HEK293 (cell line): ENCODE measurements around the gene CBX8.
A peak's percentile ranks its signal among the peaks of the same experiment; 100 is the strongest.

ENCODE experiments used
- CTCF ChIP-seq: fragments of 450-650 bp; formaldehyde crosslinking; IDR thresholded peaks from 2 replicates; pipeline ENCODE4 v1.5.1; 2016; ENCODE audit warnings: missing biosample characterization, missing genetic modification characterization
- HOXD13 ChIP-seq: sonication (generic); formaldehyde crosslinking; IDR thresholded peaks from 2 replicates; pipeline ENCODE4 v1.8.0; 2022; ENCODE audit warnings: missing genetic modification reagents, borderline replicate concordance
- KLF7 ChIP-seq: fragments of 450-650 bp; formaldehyde crosslinking; IDR thresholded peaks from 2 replicates; pipeline ENCODE4 v1.5.1; 2016; ENCODE audit warnings: missing biosample characterization, missing genetic modification characterization, borderline replicate concordance
- KLF9 ChIP-seq: fragments of 450-650 bp; formaldehyde crosslinking; IDR thresholded peaks from 2 replicates; pipeline ENCODE4 v1.5.1; 2016; ENCODE audit warnings: missing biosample characterization, missing genetic modification characterization, low read depth
- SCRT2 ChIP-seq: fragments of 450-650 bp; formaldehyde crosslinking; IDR thresholded peaks from 2 replicates; pipeline ENCODE4 v1.5.1; 2016; ENCODE audit warnings: missing biosample characterization, missing genetic modification characterization
- SETDB1 ChIP-seq: IDR thresholded peaks from one replicate; pipeline ENCODE4 v1.6.1; 2017; ENCODE audit warnings: mild to moderate bottlenecking, low read length, moderate library complexity, mixed read lengths; ENCODE audit not compliant: insufficient read length
- SP2 ChIP-seq: fragments of 450-650 bp; formaldehyde crosslinking; IDR thresholded peaks from 2 replicates; pipeline ENCODE4 v1.5.1; 2016; ENCODE audit warnings: missing biosample characterization, missing genetic modification characterization
- ZBTB48 ChIP-seq: fragments of 450-650 bp; formaldehyde crosslinking; IDR thresholded peaks from 2 replicates; pipeline ENCODE4 v1.5.1; 2016; ENCODE audit warnings: missing biosample characterization, missing genetic modification characterization
- ZBTB8A ChIP-seq: fragments of 450-650 bp; formaldehyde crosslinking; IDR thresholded peaks from 2 replicates; pipeline ENCODE4 v1.5.1; 2016; ENCODE audit warnings: missing biosample characterization, missing genetic modification characterization
- ZEB2 ChIP-seq: fragments of 450-650 bp; formaldehyde crosslinking; IDR thresholded peaks from 2 replicates; pipeline ENCODE4 v1.5.1; 2016; ENCODE audit warnings: missing biosample characterization, missing genetic modification characterization
- ZFP41 ChIP-seq: fragments of 450-650 bp; formaldehyde crosslinking; IDR thresholded peaks from 2 replicates; pipeline ENCODE4 v1.5.1; 2016; ENCODE audit warnings: missing biosample characterization, missing genetic modification characterization, borderline replicate concordance
- ZNF398 ChIP-seq: fragments of 450-650 bp; formaldehyde crosslinking; IDR thresholded peaks from 2 replicates; pipeline ENCODE4 v1.5.1; 2017; ENCODE audit warnings: missing biosample characterization, missing genetic modification characterization
- ZNF48 ChIP-seq: fragments of 450-650 bp; formaldehyde crosslinking; IDR thresholded peaks from 2 replicates; pipeline ENCODE4 v1.5.1; 2016; ENCODE audit warnings: missing biosample characterization, missing genetic modification characterization
- ZNF514 ChIP-seq: fragments of 450-650 bp; formaldehyde crosslinking; IDR thresholded peaks from 2 replicates; pipeline ENCODE4 v1.5.1; 2016; ENCODE audit warnings: missing biosample characterization, missing genetic modification characterization
- ZNF558 ChIP-seq: fragments of 450-650 bp; formaldehyde crosslinking; IDR thresholded peaks from 2 replicates; pipeline ENCODE4 v1.5.1; 2016; ENCODE audit warnings: missing biosample characterization, missing genetic modification characterization
- ZNF610 ChIP-seq: fragments of 450-650 bp; formaldehyde crosslinking; IDR thresholded peaks from 2 replicates; pipeline ENCODE4 v1.5.1; 2016; ENCODE audit warnings: missing biosample characterization, missing genetic modification characterization, borderline replicate concordance
- ZNF621 ChIP-seq: fragments of 450-650 bp; formaldehyde crosslinking; IDR thresholded peaks from 2 replicates; pipeline ENCODE4 v1.5.1; 2017; ENCODE audit warnings: missing biosample characterization, missing genetic modification characterization
- ZNF645 ChIP-seq: fragments of 450-650 bp; formaldehyde crosslinking; IDR thresholded peaks from 2 replicates; pipeline ENCODE4; 2016; ENCODE audit warnings: missing biosample characterization, missing genetic modification characterization
- ZNF654 ChIP-seq: fragments of 450-650 bp; formaldehyde crosslinking; IDR thresholded peaks from 2 replicates; pipeline ENCODE4 v1.5.1; 2016; ENCODE audit warnings: low read depth, missing biosample characterization, missing genetic modification characterization
- ZNF768 ChIP-seq: fragments of 450-650 bp; formaldehyde crosslinking; IDR thresholded peaks from 2 replicates; pipeline ENCODE4 v1.5.1; 2018; ENCODE audit warnings: missing biosample characterization, mild to moderate bottlenecking, missing genetic modification characterization
- TF ChIP-seq, protein P1 (sequence below): fragments of 450-650 bp; formaldehyde crosslinking; IDR thresholded peaks from 2 replicates; pipeline ENCODE4 v1.5.0; 2017; ENCODE audit warnings: missing biosample characterization, missing genetic modification characterization, borderline replicate concordance
- TF ChIP-seq, protein P2 (sequence below): fragments of 450-650 bp; formaldehyde crosslinking; IDR thresholded peaks from 2 replicates; pipeline ENCODE4 v1.5.1; 2016; ENCODE audit warnings: missing biosample characterization, missing genetic modification characterization
- TF ChIP-seq, protein P3 (sequence below): fragments of 450-650 bp; formaldehyde crosslinking; IDR thresholded peaks from 2 replicates; pipeline ENCODE4 v1.5.1; 2016; ENCODE audit warnings: missing biosample characterization, missing genetic modification characterization

The CBX8 gene

DNA sequence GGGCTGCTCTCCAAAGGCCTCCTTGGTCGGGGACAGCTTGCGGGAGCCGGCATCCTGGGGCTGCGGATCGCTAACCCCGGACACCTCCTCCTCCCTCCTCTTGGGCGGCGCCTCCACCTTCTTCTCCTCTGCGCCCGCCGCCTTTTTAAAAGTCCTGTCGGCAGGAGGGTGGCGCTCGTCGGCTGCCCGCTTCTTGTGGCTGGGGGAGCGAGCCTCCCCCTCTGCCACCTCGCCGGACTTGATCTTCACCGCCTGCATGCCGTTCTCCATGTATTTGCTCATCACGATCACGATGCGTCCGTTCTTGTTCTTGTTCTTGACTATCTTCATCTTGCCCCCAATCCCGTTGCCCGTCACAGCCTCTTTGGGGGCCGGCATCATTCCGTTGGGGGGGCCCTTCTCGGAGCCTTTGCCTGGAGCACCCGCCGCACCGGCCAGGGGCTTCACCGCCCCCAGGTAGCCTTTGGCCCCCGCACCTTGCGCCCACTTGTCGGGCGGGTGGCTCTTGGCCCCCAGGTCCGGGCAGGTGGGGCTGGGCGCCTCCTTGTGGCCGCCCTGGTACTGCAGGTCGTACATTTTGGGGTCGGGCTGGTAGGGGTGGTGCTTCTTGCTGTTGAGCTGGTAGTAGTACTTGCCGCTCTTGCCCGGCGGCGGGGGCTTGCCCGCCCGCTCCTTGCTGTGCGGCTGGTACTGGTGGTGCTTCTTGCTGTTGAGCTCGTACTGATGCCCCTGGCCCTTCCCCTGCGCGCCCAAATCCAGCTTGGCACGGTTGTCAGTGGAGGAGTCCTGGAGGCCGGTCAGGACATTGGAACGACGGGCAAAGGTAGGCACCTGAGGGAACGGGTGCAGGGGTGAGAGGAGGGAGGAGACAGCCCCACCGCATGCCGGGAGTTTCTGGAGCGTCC lies 37.9 kb upstream of the CBX8 start (continued):
- TF ChIP-seq CTCF (peak; percentile 66), ZNF48 (tag by site-specific recombination) (no peak), ZNF654 (tag by site-specific recombination) (no peak), SP2 (tag by site-specific recombination) (peak; percentile 22; the same call in 1 of the 2 replicates), SCRT2 (tag by site-specific recombination) (peak; percentile 71), HOXD13 (CRISPR knock-in tag) (no peak), KLF9 (0 out of 2 replicates have a peak, but pooled peaks have one; percentile 11), ZEB2 (no peak; the same call in 1 of the 2 replicates), ZNF645 (tag by site-specific recombination) (no peak), SETDB1 (no peak), ZBTB8A (tag by site-specific recombination) (peak; percentile 55), ZNF768 (tag by site-specific recombination) (no peak), KLF7 (tag by site-specific recombination) (no peak), ZNF398 (tag by site-specific recombination) (no peak), ZFP41 (tag by site-specific recombination) (no peak), ZBTB48 (tag by site-specific recombination) (no peak), ZNF621 (tag by site-specific recombination) (no peak), ZNF610 (no peak), ZNF514 (tag by site-specific recombination) (no peak), ZNF558 (tag by site-specific recombination) (no peak)
- TF ChIP-seq, protein P1, sequence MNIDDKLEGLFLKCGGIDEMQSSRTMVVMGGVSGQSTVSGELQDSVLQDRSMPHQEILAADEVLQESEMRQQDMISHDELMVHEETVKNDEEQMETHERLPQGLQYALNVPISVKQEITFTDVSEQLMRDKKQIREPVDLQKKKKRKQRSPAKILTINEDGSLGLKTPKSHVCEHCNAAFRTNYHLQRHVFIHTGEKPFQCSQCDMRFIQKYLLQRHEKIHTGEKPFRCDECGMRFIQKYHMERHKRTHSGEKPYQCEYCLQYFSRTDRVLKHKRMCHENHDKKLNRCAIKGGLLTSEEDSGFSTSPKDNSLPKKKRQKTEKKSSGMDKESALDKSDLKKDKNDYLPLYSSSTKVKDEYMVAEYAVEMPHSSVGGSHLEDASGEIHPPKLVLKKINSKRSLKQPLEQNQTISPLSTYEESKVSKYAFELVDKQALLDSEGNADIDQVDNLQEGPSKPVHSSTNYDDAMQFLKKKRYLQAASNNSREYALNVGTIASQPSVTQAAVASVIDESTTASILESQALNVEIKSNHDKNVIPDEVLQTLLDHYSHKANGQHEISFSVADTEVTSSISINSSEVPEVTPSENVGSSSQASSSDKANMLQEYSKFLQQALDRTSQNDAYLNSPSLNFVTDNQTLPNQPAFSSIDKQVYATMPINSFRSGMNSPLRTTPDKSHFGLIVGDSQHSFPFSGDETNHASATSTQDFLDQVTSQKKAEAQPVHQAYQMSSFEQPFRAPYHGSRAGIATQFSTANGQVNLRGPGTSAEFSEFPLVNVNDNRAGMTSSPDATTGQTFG (tag by site-specific recombination) = no peak
- TF ChIP-seq, protein P2, sequence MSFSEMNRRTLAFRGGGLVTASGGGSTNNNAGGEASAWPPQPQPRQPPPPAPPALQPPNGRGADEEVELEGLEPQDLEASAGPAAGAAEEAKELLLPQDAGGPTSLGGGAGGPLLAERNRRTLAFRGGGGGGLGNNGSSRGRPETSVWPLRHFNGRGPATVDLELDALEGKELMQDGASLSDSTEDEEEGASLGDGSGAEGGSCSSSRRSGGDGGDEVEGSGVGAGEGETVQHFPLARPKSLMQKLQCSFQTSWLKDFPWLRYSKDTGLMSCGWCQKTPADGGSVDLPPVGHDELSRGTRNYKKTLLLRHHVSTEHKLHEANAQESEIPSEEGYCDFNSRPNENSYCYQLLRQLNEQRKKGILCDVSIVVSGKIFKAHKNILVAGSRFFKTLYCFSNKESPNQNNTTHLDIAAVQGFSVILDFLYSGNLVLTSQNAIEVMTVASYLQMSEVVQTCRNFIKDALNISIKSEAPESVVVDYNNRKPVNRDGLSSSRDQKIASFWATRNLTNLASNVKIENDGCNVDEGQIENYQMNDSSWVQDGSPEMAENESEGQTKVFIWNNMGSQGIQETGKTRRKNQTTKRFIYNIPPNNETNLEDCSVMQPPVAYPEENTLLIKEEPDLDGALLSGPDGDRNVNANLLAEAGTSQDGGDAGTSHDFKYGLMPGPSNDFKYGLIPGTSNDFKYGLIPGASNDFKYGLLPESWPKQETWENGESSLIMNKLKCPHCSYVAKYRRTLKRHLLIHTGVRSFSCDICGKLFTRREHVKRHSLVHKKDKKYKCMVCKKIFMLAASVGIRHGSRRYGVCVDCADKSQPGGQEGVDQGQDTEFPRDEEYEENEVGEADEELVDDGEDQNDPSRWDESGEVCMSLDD (tag by site-specific recombination) = peak; percentile 58
- TF ChIP-seq, protein P3, sequence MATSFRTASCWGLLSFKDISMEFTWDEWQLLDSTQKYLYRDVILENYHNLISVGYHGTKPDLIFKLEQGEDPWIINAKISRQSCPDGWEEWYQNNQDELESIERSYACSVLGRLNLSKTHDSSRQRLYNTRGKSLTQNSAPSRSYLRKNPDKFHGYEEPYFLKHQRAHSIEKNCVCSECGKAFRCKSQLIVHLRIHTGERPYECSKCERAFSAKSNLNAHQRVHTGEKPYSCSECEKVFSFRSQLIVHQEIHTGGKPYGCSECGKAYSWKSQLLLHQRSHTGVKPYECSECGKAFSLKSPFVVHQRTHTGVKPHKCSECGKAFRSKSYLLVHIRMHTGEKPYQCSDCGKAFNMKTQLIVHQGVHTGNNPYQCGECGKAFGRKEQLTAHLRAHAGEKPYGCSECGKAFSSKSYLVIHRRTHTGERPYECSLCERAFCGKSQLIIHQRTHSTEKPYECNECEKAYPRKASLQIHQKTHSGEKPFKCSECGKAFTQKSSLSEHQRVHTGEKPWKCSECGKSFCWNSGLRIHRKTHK = no peak
